ENCODE data around the gene LDHD. TPM values are rescaled to one million over a fixed set of nuclear protein-coding genes. Genes with fewer than 3 reads are reported as not detected.

LDHD gene
- total and polyA plus RNA-seq, 12 donors = 60.7 to 135 (median 89.5) TPM

- intact Hi-C loops (cut with DNase I) = loop anchor here in 3 of 10 donors (2.0 to 5.0 kb wide), 2 partner anchors 17 to 44 kb away; no protein-coding TSS in a partner anchor
- TF ChIP-seq CTCF (IDR thresholded peaks at IDR 0.05) = no peak
- peaks cover 8 to 69% (median 36%) of the 10 kb centered on the region in 9 donors for H3K4me1 ChIP-seq
- no peaks in the 10 kb centered on the region for H3K36me3 ChIP-seq
- ATAC-seq (no peak), DNase-seq (no peak)
- WGBS, 2 donors = 92 to 93% methylated on average over 8 of the region's 8 CpGs
- no peak overlapping the region for H3K4me3 ChIP-seq
- no peaks in the 10 kb centered on the region for H3K27me3 ChIP-seq
- H3K27ac ChIP-seq = peak overlapping the region in 3 of 10 donors; percentile 24 to 78 (median 59)
- no peaks in the 10 kb centered on the region for H3K9me3 ChIP-seq
Observed at GRCh38 chr16:75063549-75064088, 53.0 kb downstream of the LDHD start.

GRCh38 chr16:75062976-75063346 lies 53.6 kb downstream of the LDHD start:
- Histone ChIP-seq H3K9me3 (no peaks in the 10 kb centered on the region), H3K4me3 (no peak overlapping the region), H3K36me3 (no peaks in the 10 kb centered on the region), H3K27ac (peak overlapping the region in 9 of 10 donors; percentile 24 to 78 (median 63)), H3K4me1 (peaks cover 8 to 76% (median 36%) of the 10 kb centered on the region in 9 donors), H3K27me3 (no peaks in the 10 kb centered on the region)
- ATAC-seq (peak in 2 of 8 donors; percentile 22 to 26), DNase-seq (no peak)
- 90 to 92% methylated on average over 9 of the region's 9 CpGs for WGBS, 2 donors
- peak in 2 of 9 donors; percentile 14 to 17 for TF ChIP-seq CTCF (IDR thresholded peaks at IDR 0.05)
- intact Hi-C loops (cut with DNase I) = loop anchor here in 3 of 10 donors (2.0 to 5.0 kb wide), 2 partner anchors 16 to 44 kb away; no protein-coding TSS in a partner anchor

- intact Hi-C loops (cut with DNase I) = loop anchor here in 3 of 10 donors (2.0 to 5.0 kb wide), 2 partner anchors 16 to 45 kb away; no protein-coding TSS in a partner anchor
- H3K4me1 ChIP-seq = peaks cover 8 to 76% (median 42%) of the 10 kb centered on the region in 9 donors
- WGBS, 2 donors = 32 to 41% methylated on average over 22 of the region's 22 CpGs
Observed at GRCh38 chr16:75062135-75062975, 54.2 kb downstream of the LDHD start.

More at GRCh38 chr16:75062135-75062975, 54.2 kb downstream of the LDHD start:
- DNase-seq (peak; percentile 61 to 80), ATAC-seq (peak; percentile 56 to 91 (median 78))
- H3K27ac ChIP-seq = peak overlapping the region; percentile 24 to 78 (median 62)
- no peaks in the 10 kb centered on the region for H3K27me3 ChIP-seq
- no peak for TF ChIP-seq CTCF (IDR thresholded peaks at IDR 0.05)
- no peaks in the 10 kb centered on the region for H3K36me3 ChIP-seq
- H3K4me3 ChIP-seq = peak overlapping the region in 2 of 10 donors; percentile 6 to 19
- H3K9me3 ChIP-seq = no peaks in the 10 kb centered on the region

Other genes with a start within 250 kb of the LDHD start
- 10 to 100 TPM; 35.4 to 63.5 (median 42.0) TPM for gene WDR59, start 131.7 kb downstream of the LDHD start, total RNA-seq
- gene WDR59, start 131.7 kb downstream of the LDHD start, polyA plus RNA-seq = 10 to 100 TPM; 15.6 to 35.8 TPM
- 10 to 100 TPM; 16.7 to 30.8 (median 21.5) TPM for gene ZNRF1, start 117.8 kb downstream of the LDHD start, total RNA-seq
- gene ZNRF1, start 117.8 kb downstream of the LDHD start, polyA plus RNA-seq = 10 to 100 TPM; 13.1 to 20.0 TPM
- gene ZFP1, start 31.7 kb upstream of the LDHD start, total RNA-seq = 10 to 100 TPM in 2 of 10 donors, 1 to 10 TPM in 8; 4.2 to 11.5 (median 7.0) TPM
- 1 to 10 TPM; 3.0 to 4.7 TPM for gene ZFP1, start 31.7 kb upstream of the LDHD start, polyA plus RNA-seq
- 1 to 10 TPM in 7 of 10 donors, not detected in 3; 2.0 to 3.8 (median 2.8) TPM for gene CTRB2, start 90.4 kb upstream of the LDHD start, total RNA-seq
- under 1 TPM in 1 of 2 donors, not detected in 1; 0.42 TPM for gene CTRB2, start 90.4 kb upstream of the LDHD start, polyA plus RNA-seq
- gene CTRB1, start 102.2 kb upstream of the LDHD start, total RNA-seq = 1 to 10 TPM in 7 of 10 donors, not detected in 3; 1.8 to 3.8 (median 2.6) TPM
- gene CTRB1, start 102.2 kb upstream of the LDHD start, polyA plus RNA-seq = 1 to 10 TPM in 1 of 2 donors, not detected in 1; 1.0 TPM
- gene BCAR1, start 134.8 kb upstream of the LDHD start, total RNA-seq = 10 to 100 TPM; 56.1 to 85.2 (median 72.4) TPM
- gene BCAR1, start 134.8 kb upstream of the LDHD start, polyA plus RNA-seq = 10 to 100 TPM; 54.6 to 65.8 TPM

Measured in heart right ventricle (tissue), 16 donors.